ENCODE measurements around the gene STYK1.

GRCh38 chr12:10617863-10618262 lies 56.0 kb downstream of the STYK1 start:
- TF ChIP-seq NFRKB (IDR thresholded peaks at IDR 0.05) = no peak
- no peak for TF ChIP-seq ARNT (IDR thresholded peaks at IDR 0.05)
